ENCODE data around the gene VWA3A.

DNA sequence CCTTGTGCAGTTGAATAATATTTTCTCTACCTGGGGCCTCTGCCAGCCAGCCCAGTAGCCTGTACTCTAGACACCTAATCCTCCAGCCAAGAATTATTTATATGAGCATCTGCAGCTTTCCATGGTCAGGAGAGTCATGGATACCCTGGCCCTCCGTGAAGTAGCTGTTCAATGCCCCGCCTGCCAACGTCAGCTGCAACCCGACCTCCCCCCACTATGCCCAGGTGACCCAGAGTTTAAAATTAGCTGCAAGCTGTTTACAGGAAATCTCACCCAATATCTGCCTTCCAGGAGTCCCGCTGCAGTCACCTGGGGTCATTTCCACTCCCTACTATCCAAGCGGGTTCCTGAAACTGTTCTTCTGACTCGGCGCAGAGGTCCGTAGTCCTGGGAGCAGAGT lies 82.3 kb downstream of the VWA3A start:
- TF ChIP-seq POLR2A (IDR thresholded peaks at IDR 0.05), result no peak
- TF ChIP-seq, protein P1, sequence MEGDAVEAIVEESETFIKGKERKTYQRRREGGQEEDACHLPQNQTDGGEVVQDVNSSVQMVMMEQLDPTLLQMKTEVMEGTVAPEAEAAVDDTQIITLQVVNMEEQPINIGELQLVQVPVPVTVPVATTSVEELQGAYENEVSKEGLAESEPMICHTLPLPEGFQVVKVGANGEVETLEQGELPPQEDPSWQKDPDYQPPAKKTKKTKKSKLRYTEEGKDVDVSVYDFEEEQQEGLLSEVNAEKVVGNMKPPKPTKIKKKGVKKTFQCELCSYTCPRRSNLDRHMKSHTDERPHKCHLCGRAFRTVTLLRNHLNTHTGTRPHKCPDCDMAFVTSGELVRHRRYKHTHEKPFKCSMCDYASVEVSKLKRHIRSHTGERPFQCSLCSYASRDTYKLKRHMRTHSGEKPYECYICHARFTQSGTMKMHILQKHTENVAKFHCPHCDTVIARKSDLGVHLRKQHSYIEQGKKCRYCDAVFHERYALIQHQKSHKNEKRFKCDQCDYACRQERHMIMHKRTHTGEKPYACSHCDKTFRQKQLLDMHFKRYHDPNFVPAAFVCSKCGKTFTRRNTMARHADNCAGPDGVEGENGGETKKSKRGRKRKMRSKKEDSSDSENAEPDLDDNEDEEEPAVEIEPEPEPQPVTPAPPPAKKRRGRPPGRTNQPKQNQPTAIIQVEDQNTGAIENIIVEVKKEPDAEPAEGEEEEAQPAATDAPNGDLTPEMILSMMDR (IDR thresholded peaks at IDR 0.05), result no peak

All from uterus (tissue), 2 donors.